Activated T-helper 1 cell treated with anti-CD3 and anti-CD28 coated beads, Interleukin-12 subunit alpha, Interleukin-12 subunit beta, Interleukin-2, Interleukin-4 antibody, amounts not matched to agents 30 ng/mL and 10 ng/mL and 1 ng/mL, durations not matched to agents 14 hours and 24 hours and 36 hours (primary cell): ENCODE results near the gene RRP9. TPM values are rescaled to one million over a fixed set of nuclear protein-coding genes. Genes with fewer than 3 reads are reported as not detected.
"Not testable (repeated sequence)": the region's sequence is repeated elsewhere in the genome, so short reads cannot be mapped to it uniquely, and the experiment has no call there.

Experiments used
- DNase-seq: peaks from one replicate; pipeline ENCODE4 v3.0.0; 2021; ENCODE audit warnings: low spot score
- H3K27ac Mint-ChIP-seq: one replicate; pipeline ENCODE4 v1.8.0; 2021; ENCODE audit warnings: mild to moderate bottlenecking, mixed read lengths
- H3K27me3 Mint-ChIP-seq: one replicate; pipeline ENCODE4 v1.8.0; 2022; ENCODE audit warnings: mild to moderate bottlenecking, moderate library complexity, mixed read lengths; ENCODE audit not compliant: insufficient read depth
- H3K36me3 Mint-ChIP-seq: one replicate; pipeline ENCODE4 v1.8.0; 2021; ENCODE audit warnings: low read depth, mixed read lengths
- H3K4me1 Mint-ChIP-seq: one replicate; pipeline ENCODE4 v1.8.0; 2021; ENCODE audit warnings: low read depth, mixed read lengths
- H3K4me3 Mint-ChIP-seq: one replicate; pipeline ENCODE4 v1.8.0; 2021; ENCODE audit warnings: mild to moderate bottlenecking, moderate library complexity, mixed read lengths
- H3K9me3 Mint-ChIP-seq: one replicate; pipeline ENCODE4 v1.8.0; 2021; ENCODE audit warnings: mixed read lengths
- intact Hi-C: fragments of 100-400 bp; cut with micrococcal nuclease; formaldehyde crosslinking; loops from one replicate; pipeline ENCODE4 v1.15.1; 2024
- total RNA-seq: library from RNA; stranded (reverse); gene quantifications from 2 replicates; pipeline ENCODE4 v1.2.3, GENCODE V29; 2022

The RRP9 gene
- total RNA-seq = 91.8 and 93.1 TPM in 2 replicates

- Mint-ChIP-seq H3K4me3 (peak within 1 kb of the TSS; percentile 89), H3K9me3 (no peaks in the 10 kb centered on the region), H3K27me3 (no peaks in the 10 kb centered on the region), H3K36me3 (peaks cover 22% of the 10 kb centered on the region), H3K4me1 (peaks cover 42% of the 10 kb centered on the region), H3K27ac (peak within 1 kb of the TSS; percentile 84)
- peak; percentile 100 for DNase-seq
- intact Hi-C loops = loop anchor here (1.0 to 5.0 kb wide), 13 partner anchors 25 to 1405 kb away; partner anchors contain the start of genes ABHD14B, ACY1, DCAF1 and DCP1A
Measured at GRCh38 chr3:51941798-51942602, at the start of gene RRP9, which contains the start of gene PARP3. Gene RRP9 (minus strand): TSS chr3:51941904. CDS start chr3:51941867, 37 bp downstream. Gene PARP3 (plus strand): TSS chr3:51942363. CDS start chr3:51943356, 993 bp downstream.

DNA sequence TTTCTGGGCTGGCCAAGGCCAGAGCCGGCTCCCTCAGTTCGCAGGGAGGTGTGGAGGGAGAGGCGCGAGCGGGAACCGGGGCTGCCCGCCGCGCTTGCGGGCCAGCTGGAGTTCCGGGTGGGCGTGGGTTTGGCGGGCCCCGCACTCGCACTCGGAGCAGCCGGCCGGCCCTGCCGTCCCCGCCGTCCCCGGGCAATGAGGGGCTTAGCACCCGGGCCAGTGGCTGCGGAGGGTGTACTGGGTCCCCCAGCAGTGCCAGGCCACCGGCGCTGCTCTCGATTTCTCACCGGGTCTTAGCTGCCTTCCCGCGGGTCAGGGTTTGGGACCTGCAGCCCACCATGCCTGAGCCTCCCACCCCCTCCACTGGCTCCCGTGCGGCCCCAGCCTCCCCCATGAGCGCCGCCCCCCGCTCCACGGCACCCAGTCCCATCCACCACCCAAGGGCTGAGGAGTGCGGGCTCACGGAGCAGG, 48.8 kb upstream of the RRP9 start:
- not testable (repeated sequence) for H3K27me3 Mint-ChIP-seq, H3K9me3 Mint-ChIP-seq, DNase-seq, H3K27ac Mint-ChIP-seq, H3K4me3 Mint-ChIP-seq
- H3K4me1 Mint-ChIP-seq = peaks cover 19% of the 10 kb centered on the region
- intact Hi-C loops = loop anchor here (10.0 kb wide), 1 partner anchor 1636 kb away; the partner anchor contains the start of genes CYB561D2, NPRL2 and TMEM115
- peaks cover 33% of the 10 kb centered on the region for H3K36me3 Mint-ChIP-seq

- peaks cover 15% of the 10 kb centered on the region for H3K36me3 Mint-ChIP-seq
- intact Hi-C loops = loop anchor here (10.0 kb wide), 1 partner anchor 696 kb away; the partner anchor contains the start of genes GNL3 and PBRM1
Measured at GRCh38 chr3:51988286-51989146, 46.8 kb upstream of the RRP9 start.

GRCh38 chr3:51987568-51987967, 45.9 kb upstream of the RRP9 start:
- Mint-ChIP-seq H3K36me3 (peaks cover 8% of the 10 kb centered on the region), H3K9me3 (no peaks in the 10 kb centered on the region), H3K4me1 (peaks cover 21% of the 10 kb centered on the region), H3K27ac (no peak overlapping the region), H3K27me3 (no peaks in the 10 kb centered on the region), H3K4me3 (no peak overlapping the region)
- DNase-seq = no peak
- intact Hi-C loops = loop anchor here (10.0 kb wide), 1 partner anchor 697 kb away; the partner anchor contains the start of genes GNL3 and PBRM1

More at GRCh38 chr3:51988286-51989146, 46.8 kb upstream of the RRP9 start:
- no peaks in the 10 kb centered on the region for H3K27me3 Mint-ChIP-seq
- peak overlapping the region; percentile 32 for H3K27ac Mint-ChIP-seq
- no peaks in the 10 kb centered on the region for H3K9me3 Mint-ChIP-seq
- DNase-seq = no peak
- H3K4me1 Mint-ChIP-seq = peaks cover 18% of the 10 kb centered on the region
- no peak overlapping the region for H3K4me3 Mint-ChIP-seq

- H3K27ac Mint-ChIP-seq = no peak overlapping the region
- H3K36me3 Mint-ChIP-seq = peaks cover 7% of the 10 kb centered on the region
- peaks cover 24% of the 10 kb centered on the region for H3K4me1 Mint-ChIP-seq
- H3K27me3 Mint-ChIP-seq = no peaks in the 10 kb centered on the region
- no peak overlapping the region for H3K4me3 Mint-ChIP-seq
- H3K9me3 Mint-ChIP-seq = no peaks in the 10 kb centered on the region
- intact Hi-C loops = loop anchor here (10.0 kb wide), 1 partner anchor 699 kb away; the partner anchor contains the start of genes GNL3 and PBRM1
- no peak for DNase-seq
Measured at GRCh38 chr3:51986010-51986947, 44.6 kb upstream of the RRP9 start.

DNA sequence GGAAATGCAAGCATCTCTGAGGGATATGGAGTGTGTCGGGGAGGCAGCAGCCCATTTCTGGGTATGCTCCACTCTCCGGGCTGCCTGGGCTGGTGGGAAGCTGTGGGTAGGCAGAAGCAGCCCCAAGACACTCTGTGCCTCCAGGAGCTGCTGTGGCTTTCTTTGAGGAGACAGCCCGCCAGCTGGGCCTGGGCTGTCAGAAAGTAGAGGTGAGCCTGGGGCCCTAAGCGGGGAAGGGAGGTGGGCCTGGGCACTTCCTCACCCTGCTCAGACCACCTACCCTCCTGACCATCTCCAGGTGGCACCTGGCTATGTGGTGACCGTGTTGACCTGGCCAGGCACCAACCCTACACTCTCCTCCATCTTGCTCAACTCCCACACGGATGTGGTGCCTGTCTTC, 43.4 kb upstream of the RRP9 start:
- Mint-ChIP-seq H3K9me3 (no peaks in the 10 kb centered on the region), H3K4me3 (peak overlapping the region; percentile 77), H3K27me3 (no peaks in the 10 kb centered on the region), H3K4me1 (peaks cover 30% of the 10 kb centered on the region), H3K36me3 (peaks cover 6% of the 10 kb centered on the region), H3K27ac (no peak overlapping the region)
- intact Hi-C loops = loop anchor here (10.0 kb wide), 1 partner anchor 700 kb away; the partner anchor contains the start of genes GNL3 and PBRM1
- DNase-seq = no peak

GRCh38 chr3:51984269-51984647, 42.6 kb upstream of the RRP9 start:
- Mint-ChIP-seq H3K9me3 (no peaks in the 10 kb centered on the region), H3K4me3 (peak overlapping the region; percentile 97), H3K36me3 (peaks cover 6% of the 10 kb centered on the region), H3K27ac (peak overlapping the region; percentile 70), H3K27me3 (no peaks in the 10 kb centered on the region), H3K4me1 (peaks cover 30% of the 10 kb centered on the region)
- no peak for DNase-seq
- intact Hi-C loops = loop anchor here (5.0 to 10.0 kb wide), 2 partner anchors 303 to 701 kb away; partner anchors contain the start of genes GLYCTK, GNL3 and PBRM1

DNA sequence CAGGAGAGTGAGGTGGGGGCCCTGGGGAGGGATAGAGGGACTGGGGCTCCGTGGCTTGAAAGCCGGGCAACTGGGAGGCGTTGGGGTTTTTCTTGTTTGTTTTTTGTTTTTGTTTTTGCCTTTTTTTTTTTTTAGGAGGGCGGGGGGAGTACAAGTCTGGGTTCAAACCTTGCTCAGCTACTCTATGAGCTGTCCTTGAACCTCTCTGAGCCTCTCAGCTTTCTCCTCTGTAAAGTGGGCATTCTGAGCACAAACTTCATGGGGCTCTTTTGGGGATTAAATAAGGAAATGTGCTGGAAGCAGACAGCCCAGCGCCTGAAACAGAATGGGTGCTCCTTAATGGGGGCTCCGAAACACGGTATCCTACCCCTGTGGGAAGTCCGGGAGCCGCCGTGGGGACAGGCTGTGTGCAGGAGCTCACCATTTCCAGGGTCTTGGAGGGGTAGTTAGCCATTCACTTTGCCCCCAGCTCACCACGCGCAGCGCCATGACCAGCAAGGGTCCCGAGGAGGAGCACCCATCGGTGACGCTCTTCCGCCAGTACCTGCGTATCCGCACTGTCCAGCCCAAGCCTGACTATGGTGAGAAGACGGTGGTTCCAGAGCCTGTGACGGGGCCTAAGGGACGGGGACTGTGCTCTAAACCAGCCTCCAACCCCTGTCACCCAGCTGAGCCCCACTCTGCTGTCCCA, 42.0 kb upstream of the RRP9 start:
- no peak for DNase-seq
- H3K9me3 Mint-ChIP-seq = no peaks in the 10 kb centered on the region
- peaks cover 6% of the 10 kb centered on the region for H3K36me3 Mint-ChIP-seq
- H3K4me3 Mint-ChIP-seq = peak overlapping the region; percentile 97
- H3K4me1 Mint-ChIP-seq = peaks cover 30% of the 10 kb centered on the region
- peak overlapping the region; percentile 97 for H3K27ac Mint-ChIP-seq
- intact Hi-C loops = loop anchor here (1.0 to 10.0 kb wide), 6 partner anchors 8 to 701 kb away; partner anchors contain the start of genes ABHD14A, GLYCTK, GNL3 and PARP3
- no peaks in the 10 kb centered on the region for H3K27me3 Mint-ChIP-seq

- peak within 1 kb of the TSS; percentile 97 for H3K27ac Mint-ChIP-seq
- no peaks in the 10 kb centered on the region for H3K27me3 Mint-ChIP-seq
- peak; percentile 79 for DNase-seq
- H3K4me3 Mint-ChIP-seq = peak within 1 kb of the TSS; percentile 97
- H3K9me3 Mint-ChIP-seq = no peaks in the 10 kb centered on the region
- peaks cover 30% of the 10 kb centered on the region for H3K4me1 Mint-ChIP-seq
- peaks cover 6% of the 10 kb centered on the region for H3K36me3 Mint-ChIP-seq
- intact Hi-C loops = loop anchor here (1.0 to 10.0 kb wide), 6 partner anchors 8 to 702 kb away; partner anchors contain the start of genes ABHD14A, GLYCTK, GNL3 and PARP3
Measured at GRCh38 chr3:51982838-51983577, 41.3 kb upstream of the RRP9 start, which contains the start of gene ACY1. Gene ACY1 (plus strand): TSS chr3:51983535. CDS start chr3:51984065, 530 bp downstream.

DNA sequence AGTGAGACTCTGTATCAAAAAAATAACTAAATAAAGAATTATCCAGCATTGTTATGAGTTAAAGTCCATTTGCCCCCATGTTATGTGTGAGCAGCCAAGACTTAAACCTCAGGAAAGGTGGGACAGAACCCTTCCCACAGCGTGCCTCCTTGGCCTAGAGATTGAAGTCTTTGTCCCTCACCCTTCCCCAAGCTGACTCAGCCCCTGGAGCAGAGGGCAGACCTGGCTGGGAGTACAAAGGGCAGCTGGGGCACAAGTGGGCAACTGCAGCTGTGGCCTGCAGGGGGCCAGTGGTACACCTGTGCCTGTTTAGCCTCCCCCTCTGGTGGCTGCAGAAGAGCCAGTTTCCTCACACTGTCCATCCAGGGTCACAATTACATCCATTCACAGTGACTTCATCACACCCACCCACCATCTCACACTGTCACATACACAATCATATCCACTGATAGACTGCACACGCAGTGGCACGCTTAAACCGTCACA, 40.7 kb upstream of the RRP9 start:
- Mint-ChIP-seq H3K27me3 (no peaks in the 10 kb centered on the region), H3K27ac (peak overlapping the region; percentile 95), H3K36me3 (peaks cover 6% of the 10 kb centered on the region), H3K9me3 (no peaks in the 10 kb centered on the region), H3K4me3 (peak overlapping the region; percentile 97), H3K4me1 (peaks cover 32% of the 10 kb centered on the region)
- intact Hi-C loops = loop anchor here (5.0 to 10.0 kb wide), 2 partner anchors 305 to 702 kb away; partner anchors contain the start of genes GLYCTK, GNL3 and PBRM1
- DNase-seq = no peak
